ACC112 (cell line): Measurements from ENCODE around the gene MAD2L2.

Experiments used
- H2AFZ ChIP-seq: fragments of 200-600 bp; sonication (generic); one replicate; pipeline ENCODE4 v1.6.0; 2017; ENCODE audit warnings: antibody characterized with exemption, low read length; ENCODE audit not compliant: unreplicated experiment
- H3K27ac ChIP-seq: fragments of 200-600 bp; sonication (generic); 2 replicates; pipeline ENCODE4 v1.5.1; 2014; ENCODE audit warnings: low read depth, mild to moderate bottlenecking, antibody characterized with exemption, low read length, moderate library complexity
- H3K27me3 ChIP-seq: fragments of 200-600 bp; sonication (generic); 2 replicates; pipeline ENCODE4 v1.6.1; 2014; ENCODE audit warnings: mild to moderate bottlenecking, antibody characterized with exemption, low read length, moderate library complexity, mixed read lengths; ENCODE audit not compliant: insufficient read depth
- H3K36me3 ChIP-seq: fragments of 200-600 bp; sonication (generic); 2 replicates; pipeline ENCODE4 v1.6.1; 2016; ENCODE audit warnings: mild to moderate bottlenecking, antibody characterized with exemption, low read length, moderate library complexity, mixed read lengths; ENCODE audit not compliant: insufficient read depth
- H3K4me1 ChIP-seq: fragments of 200-600 bp; sonication (generic); one replicate; pipeline ENCODE4 v1.6.1; 2016; ENCODE audit warnings: low read length, mixed read lengths; ENCODE audit not compliant: insufficient read depth, unreplicated experiment, control insufficient read depth
- H3K4me3 ChIP-seq: fragments of 200-600 bp; sonication (generic); 2 replicates; pipeline ENCODE4 v1.5.1; 2014; ENCODE audit warnings: mild to moderate bottlenecking, low read depth, low read length
- H3K79me2 ChIP-seq: fragments of 200-600 bp; sonication (generic); one replicate; pipeline ENCODE4 v1.6.0; 2016; ENCODE audit warnings: low read length; ENCODE audit not compliant: control insufficient read depth, unreplicated experiment, insufficient read depth

Gene MAD2L2

GRCh38 chr1:11628767-11629166, 52.2 kb downstream of the MAD2L2 start:
- no peaks in the 10 kb centered on the region for H3K79me2 ChIP-seq
- no peaks in the 10 kb centered on the region for H3K36me3 ChIP-seq
- H3K27ac ChIP-seq: no peak overlapping the region
- H3K4me3 ChIP-seq: no peak overlapping the region
- no peak overlapping the region for H2AFZ ChIP-seq
- H3K27me3 ChIP-seq: peaks cover 84% of the 10 kb centered on the region
- no peaks in the 10 kb centered on the region for H3K4me1 ChIP-seq

DNA sequence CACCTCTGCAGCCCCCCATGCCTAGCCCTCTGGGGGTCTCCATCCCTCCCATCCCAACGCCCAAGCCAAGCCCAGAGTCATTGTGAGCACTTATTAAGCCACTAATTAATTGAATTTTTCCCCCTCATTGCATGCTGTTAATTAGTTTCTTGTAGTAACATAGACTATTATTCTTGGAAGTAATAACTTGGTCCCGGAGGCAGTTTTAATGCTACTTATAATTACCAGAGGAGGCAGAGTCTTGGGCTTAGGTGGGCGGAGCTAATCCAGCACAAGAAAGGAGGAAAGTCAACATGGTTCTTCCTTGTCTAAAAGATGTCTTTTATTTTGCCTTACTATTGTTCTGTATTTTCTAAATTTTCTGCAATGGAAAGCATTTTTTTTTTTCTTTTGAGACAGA, 54.4 kb downstream of the MAD2L2 start:
- Histone ChIP-seq H3K27ac (no peak overlapping the region), H3K27me3 (peaks cover 82% of the 10 kb centered on the region), H3K4me1 (no peaks in the 10 kb centered on the region)

More for the DNA sequence above, 54.4 kb downstream of the MAD2L2 start:
- Histone ChIP-seq H2AFZ (no peak overlapping the region), H3K79me2 (no peaks in the 10 kb centered on the region), H3K36me3 (no peaks in the 10 kb centered on the region), H3K4me3 (no peak overlapping the region)
